HG02763 (cell line): ENCODE results near the gene SHISAL1.
"Not testable (repeated sequence)": the region's sequence is repeated elsewhere in the genome, so short reads cannot be mapped to it uniquely, and the experiment has no call there.

Experiments
- ATAC-seq: cut with Tn5 transposase; IDR thresholded peaks from one replicate; pipeline ENCODE4 v1.9.1; 2021; ENCODE audit warnings: mild to moderate bottlenecking, moderate library complexity; ENCODE audit not compliant: unreplicated experiment

The SHISAL1 gene

GRCh38 chr22:44244265-44244822 is 68.4 kb downstream of the SHISAL1 start:
- no peak for ATAC-seq

GRCh38 chr22:44243761-44244160 is 69.0 kb downstream of the SHISAL1 start:
- ATAC-seq = no peak

GRCh38 chr22:44242946-44243724 is 69.6 kb downstream of the SHISAL1 start:
- no peak for ATAC-seq

- not testable (repeated sequence) for ATAC-seq
These were observed 71.6 kb downstream of the SHISAL1 start for GRCh38 chr22:44241121-44241520.

- ATAC-seq = no peak
These were observed 75.5 kb downstream of the SHISAL1 start for GRCh38 chr22:44237290-44237689.

- ATAC-seq = not testable (repeated sequence)
These were observed 78.4 kb downstream of the SHISAL1 start for GRCh38 chr22:44234372-44234771.

GRCh38 chr22:44231233-44231632 is 81.5 kb downstream of the SHISAL1 start:
- no peak for ATAC-seq

- no peak for ATAC-seq
These were observed 82.9 kb downstream of the SHISAL1 start for GRCh38 chr22:44229809-44230208.

- ATAC-seq = no peak
These were observed 83.4 kb downstream of the SHISAL1 start for GRCh38 chr22:44229331-44229730.

- no peak for ATAC-seq
These were observed 86.9 kb downstream of the SHISAL1 start for GRCh38 chr22:44225812-44226211.

GRCh38 chr22:44225091-44225689 is 87.6 kb downstream of the SHISAL1 start:
- no peak for ATAC-seq

GRCh38 chr22:44224166-44224565 is 88.6 kb downstream of the SHISAL1 start:
- ATAC-seq = no peak

- ATAC-seq = no peak
These were observed 90.9 kb downstream of the SHISAL1 start for GRCh38 chr22:44221710-44222475.

GRCh38 chr22:44220727-44221680 is 91.7 kb downstream of the SHISAL1 start:
- no peak for ATAC-seq

GRCh38 chr22:44219101-44219870 is 93.5 kb downstream of the SHISAL1 start:
- ATAC-seq = no peak

- no peak for ATAC-seq
These were observed 94.7 kb downstream of the SHISAL1 start for GRCh38 chr22:44218071-44218470.

GRCh38 chr22:44217346-44217745 is 95.4 kb downstream of the SHISAL1 start:
- ATAC-seq = no peak

- no peak for ATAC-seq
These were observed 97.5 kb downstream of the SHISAL1 start for GRCh38 chr22:44215287-44215686.

- ATAC-seq = no peak
These were observed 98.0 kb downstream of the SHISAL1 start for GRCh38 chr22:44214764-44215163.

GRCh38 chr22:44214187-44214586 is 98.6 kb downstream of the SHISAL1 start:
- no peak for ATAC-seq
